ENCODE data around the gene KCNQ1.

DNA sequence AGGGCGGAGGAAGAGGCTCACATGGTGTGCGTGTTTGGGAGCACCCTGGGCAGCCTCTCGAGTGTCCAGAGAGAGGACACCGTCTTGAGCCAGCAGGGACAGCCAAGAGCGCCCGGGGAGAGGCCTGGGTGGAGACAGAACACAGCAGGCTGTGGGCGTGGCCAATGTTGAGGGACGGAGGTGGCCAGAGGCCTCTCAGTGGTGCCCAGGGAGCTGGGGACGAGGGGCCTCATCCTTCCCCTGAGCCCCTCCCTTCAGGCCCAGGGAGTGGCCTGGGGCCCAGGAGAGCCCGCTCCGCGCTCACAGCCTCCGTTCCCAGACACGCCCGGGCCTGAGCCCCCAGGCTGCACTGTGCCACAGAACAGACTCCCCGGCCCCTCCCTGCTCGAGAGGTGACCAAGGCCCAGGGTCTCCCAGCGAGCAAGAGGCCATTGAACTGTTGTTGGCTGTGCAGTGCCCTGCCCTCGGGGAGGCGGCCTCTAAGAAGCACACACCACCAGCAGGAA is 392.3 kb downstream of the KCNQ1 start:
- TF ChIP-seq POLR2A (IDR thresholded peaks at IDR 0.05; ENCODE audit: low read depth, low read length), result no peak
- TF ChIP-seq TAF1 (IDR thresholded peaks at IDR 0.05; ENCODE audit: borderline replicate concordance, low read depth, low read length), result no peak
- TF ChIP-seq POLR2AphosphoS5 (IDR thresholded peaks at IDR 0.05; ENCODE audit: low read depth, low read length), result no peak

All from GM12892 (cell line).